ENCODE data around the gene LMO3. TPM values are rescaled to one million over a fixed set of nuclear protein-coding genes. Genes with fewer than 3 reads are reported as not detected.
"Not testable (repeated sequence)": the region's sequence is repeated elsewhere in the genome, so short reads cannot be mapped to it uniquely, and the experiment has no call there.

The LMO3 gene
- total RNA-seq, 2 donors from 2014 or later = 3.7 to 9.6 TPM

- H3K4me1 ChIP-seq (replicated peaks) = no peaks in the 10 kb centered on the region
- intact Hi-C loops (cut with DNase I) = no loop called here
- no peaks in the 10 kb centered on the region for H3K27me3 ChIP-seq (replicated peaks; ENCODE audit: insufficient read depth)
- no peak for DNase-seq (ENCODE audit: low spot score)
- no peak overlapping the region for H3K27ac ChIP-seq
- H3K36me3 ChIP-seq = no peaks in the 10 kb centered on the region
- no peak overlapping the region for H3K4me3 ChIP-seq
- WGBS = 29% methylated on average over 7 of the region's 7 CpGs
- no peaks in the 10 kb centered on the region for H3K9me3 ChIP-seq
- TF ChIP-seq POLR2AphosphoS5 (IDR thresholded peaks at IDR 0.05) (no peak), CTCF (IDR thresholded peaks at IDR 0.05) (no peak)
Measured at GRCh38 chr12:16555630-16556029, 50.3 kb downstream of the LMO3 start.

DNA sequence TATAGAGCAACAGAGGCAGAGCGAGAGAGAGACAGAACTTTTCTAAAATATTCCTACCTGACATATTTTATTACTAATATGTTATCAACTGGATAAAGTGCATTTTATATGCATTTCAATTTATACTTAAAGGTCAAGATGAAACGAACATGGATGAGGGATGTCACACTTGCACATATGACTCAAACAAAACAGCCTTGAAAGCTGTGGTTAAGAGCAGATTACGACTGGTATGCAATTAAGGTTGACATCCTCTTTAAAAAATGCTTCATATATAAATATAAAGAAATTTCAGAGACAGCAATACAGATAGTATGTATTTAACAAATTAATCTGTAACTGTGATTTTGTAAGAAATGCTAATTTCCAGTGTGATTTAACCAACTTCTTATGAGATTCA is 52.5 kb downstream of the LMO3 start:
- no peaks in the 10 kb centered on the region for H3K4me1 ChIP-seq (replicated peaks)
- H3K27me3 ChIP-seq (replicated peaks; ENCODE audit: insufficient read depth) = no peaks in the 10 kb centered on the region
- no peaks in the 10 kb centered on the region for H3K36me3 ChIP-seq
- H3K27ac ChIP-seq = no peak overlapping the region
- H3K4me3 ChIP-seq = no peak overlapping the region
- intact Hi-C loops (cut with DNase I) = no loop called here
- whole genome bisulfite sequencing = 74% methylated on average over 3 of the region's 3 CpGs
- no peak for TF ChIP-seq CTCF (IDR thresholded peaks at IDR 0.05)
- no peak for TF ChIP-seq POLR2A (IDR thresholded peaks at IDR 0.05)
- no peak for TF ChIP-seq POLR2AphosphoS5 (IDR thresholded peaks at IDR 0.05)
- DNase-seq (ENCODE audit: low spot score) = no peak
- no peaks in the 10 kb centered on the region for H3K9me3 ChIP-seq

- Histone ChIP-seq H3K9me3 (no peaks in the 10 kb centered on the region), H3K4me3 (no peak overlapping the region), H3K27ac (no peak overlapping the region), H3K36me3 (no peaks in the 10 kb centered on the region), H3K27me3 (replicated peaks; ENCODE audit: insufficient read depth) (no peaks in the 10 kb centered on the region), H3K4me1 (replicated peaks) (no peaks in the 10 kb centered on the region)
- no peak for TF ChIP-seq CTCF (IDR thresholded peaks at IDR 0.05)
- TF ChIP-seq POLR2A (IDR thresholded peaks at IDR 0.05) = no peak
- TF ChIP-seq POLR2AphosphoS5 (IDR thresholded peaks at IDR 0.05) = no peak
- intact Hi-C loops (cut with DNase I) = no loop called here
- no peak for DNase-seq (ENCODE audit: low spot score)
Measured at GRCh38 chr12:16552301-16552700, 53.7 kb downstream of the LMO3 start.

- Histone ChIP-seq H3K36me3 (no peaks in the 10 kb centered on the region), H3K9me3 (no peaks in the 10 kb centered on the region), H3K27ac (no peak overlapping the region), H3K4me1 (replicated peaks) (no peaks in the 10 kb centered on the region), H3K27me3 (replicated peaks; ENCODE audit: insufficient read depth) (no peaks in the 10 kb centered on the region), H3K4me3 (no peak overlapping the region)
- intact Hi-C loops (cut with DNase I) = no loop called here
- no peak for DNase-seq (ENCODE audit: low spot score)
- WGBS = 89% methylated on average over 3 of the region's 3 CpGs
- TF ChIP-seq POLR2A (IDR thresholded peaks at IDR 0.05) (no peak), CTCF (IDR thresholded peaks at IDR 0.05) (no peak), POLR2AphosphoS5 (IDR thresholded peaks at IDR 0.05) (no peak)
Measured at GRCh38 chr12:16545836-16546235, 60.1 kb downstream of the LMO3 start.

- intact Hi-C loops (cut with DNase I) = no loop called here
- TF ChIP-seq POLR2A (IDR thresholded peaks at IDR 0.05) = no peak
- TF ChIP-seq POLR2AphosphoS5 (IDR thresholded peaks at IDR 0.05) = no peak
- no peak for TF ChIP-seq CTCF (IDR thresholded peaks at IDR 0.05)
- no peak for DNase-seq (ENCODE audit: low spot score)
- H3K9me3 ChIP-seq = no peaks in the 10 kb centered on the region
- WGBS = 60% methylated on average over 2 of the region's 2 CpGs
- no peaks in the 10 kb centered on the region for H3K27me3 ChIP-seq (replicated peaks; ENCODE audit: insufficient read depth)
- no peaks in the 10 kb centered on the region for H3K4me1 ChIP-seq (replicated peaks)
- H3K27ac ChIP-seq = no peak overlapping the region
- H3K36me3 ChIP-seq = no peaks in the 10 kb centered on the region
- H3K4me3 ChIP-seq = no peak overlapping the region
Measured at GRCh38 chr12:16542586-16542985, 63.4 kb downstream of the LMO3 start.

DNA sequence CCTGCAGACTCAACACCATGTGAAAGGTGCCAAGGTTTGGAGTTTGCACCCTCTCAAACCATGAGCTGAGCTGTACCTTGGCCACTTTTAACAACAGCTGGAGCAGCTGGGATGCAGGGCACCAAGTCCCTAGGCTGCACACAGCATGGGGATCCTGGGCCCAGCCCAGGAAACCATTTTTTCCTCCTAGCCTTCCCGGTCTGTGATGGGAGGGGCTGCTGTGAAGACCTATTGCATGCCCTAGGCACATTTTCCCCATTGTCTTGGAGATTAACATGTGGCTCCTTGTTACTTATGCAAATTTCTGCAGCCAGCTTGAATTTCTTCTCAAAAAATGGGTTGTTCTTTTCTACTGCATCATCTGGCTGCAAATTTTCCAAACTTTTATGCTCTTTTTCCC is 68.3 kb downstream of the LMO3 start:
- H3K36me3 ChIP-seq; H3K9me3 ChIP-seq; H3K27ac ChIP-seq; H3K4me3 ChIP-seq; intact Hi-C loops (cut with DNase I); DNase-seq (ENCODE audit: low spot score); H3K4me1 ChIP-seq (replicated peaks); H3K27me3 ChIP-seq (replicated peaks; ENCODE audit: insufficient read depth): not testable (repeated sequence)
- 94% methylated on average over 1 of the region's 1 CpG for WGBS

Measured in prostate gland (tissue), 2 donors.